GM23248 (cell line): Measurements from ENCODE around the gene JPT1. TPM values are rescaled to one million over a fixed set of nuclear protein-coding genes. Genes with fewer than 3 reads are reported as not detected.

Source experiments
- DNase-seq: peaks from one replicate; pipeline ENCODE4 v3.0.0-alpha.2; 2015
- H2AFZ ChIP-seq: fragments of 200-600 bp; sonication (generic); 2 replicates; pipeline ENCODE4 v1.6.1; 2016; ENCODE audit warnings: antibody characterized with exemption
- H3F3A ChIP-seq: fragments of 200-600 bp; sonication (generic); 2 replicates; pipeline ENCODE4 v1.6.1; 2016; ENCODE audit warnings: mild to moderate bottlenecking, antibody characterized with exemption, mixed run types; ENCODE audit not compliant: insufficient read depth
- H3K27ac ChIP-seq: fragments of 200-600 bp; sonication (generic); 2 replicates; pipeline ENCODE4 v1.5.1; 2016; ENCODE audit warnings: mild to moderate bottlenecking
- H3K27me3 ChIP-seq: fragments of 200-600 bp; sonication (generic); replicated peaks from 2 replicates; pipeline ENCODE4 v1.6.1; 2016; ENCODE audit warnings: mild to moderate bottlenecking; ENCODE audit not compliant: insufficient read depth
- H3K36me3 ChIP-seq: fragments of 200-600 bp; sonication (generic); 2 replicates; pipeline ENCODE4 v1.6.1; 2016; ENCODE audit warnings: low read depth, mild to moderate bottlenecking
- H3K4me1 ChIP-seq: fragments of 200-600 bp; sonication (generic); 2 replicates; pipeline ENCODE4 v1.6.1; 2016; ENCODE audit warnings: mild to moderate bottlenecking; ENCODE audit not compliant: insufficient read depth
- H3K4me2 ChIP-seq: fragments of 200-600 bp; sonication (generic); one replicate; pipeline ENCODE4 v1.6.1; 2016; ENCODE audit warnings: mild to moderate bottlenecking; ENCODE audit not compliant: unreplicated experiment
- H3K4me3 ChIP-seq: fragments of 200-600 bp; sonication (generic); 2 replicates; pipeline ENCODE4 v1.5.1; 2016; ENCODE audit warnings: mild to moderate bottlenecking
- H3K79me2 ChIP-seq: fragments of 200-600 bp; sonication (generic); 2 replicates; pipeline ENCODE4 v1.6.1; 2016; ENCODE audit warnings: mild to moderate bottlenecking; ENCODE audit not compliant: insufficient read depth
- H3K9ac ChIP-seq: fragments of 200-600 bp; sonication (generic); 2 replicates; pipeline ENCODE4 v1.6.1; 2016; ENCODE audit warnings: mild to moderate bottlenecking
- H3K9me2 ChIP-seq: fragments of 200-600 bp; sonication (generic); 2 replicates; pipeline ENCODE4 v1.6.1; 2016; ENCODE audit warnings: mixed run types, mild to moderate bottlenecking, moderate library complexity; ENCODE audit not compliant: insufficient read depth
- H3K9me3 ChIP-seq: fragments of 200-600 bp; sonication (generic); one replicate; pipeline ENCODE4 v1.6.1; 2017; ENCODE audit warnings: low read depth
- H4K20me1 ChIP-seq: fragments of 200-600 bp; sonication (generic); 2 replicates; pipeline ENCODE4 v1.6.0; 2016; ENCODE audit not compliant: insufficient read depth
- EZH2 ChIP-seq: fragments of 200-600 bp; sonication (generic); IDR thresholded peaks from 2 replicates; pipeline ENCODE4 v1.6.1; 2018; ENCODE audit warnings: antibody characterized with exemption, mild to moderate bottlenecking; ENCODE audit not compliant: insufficient read depth, poor library complexity, severe bottlenecking
- EZH2phosphoT487 ChIP-seq: fragments of 200-600 bp; sonication (generic); IDR thresholded peaks from 2 replicates; pipeline ENCODE4 v1.6.1; 2018; ENCODE audit warnings: antibody characterized with exemption, moderate library complexity, mild to moderate bottlenecking, low read depth; ENCODE audit not compliant: insufficient read depth
- WGBS, 2 experiments: methylation state at CpG; one replicate each; pipeline ENCODE4 v1.1.6; 2015 to 2017; ENCODE audit warnings: low lambda C conversion rate in 2 of 2, low coverage in 1 of 2; ENCODE audit errors: missing lambda C conversion rate in 2 of 2; 5-methylcytosine and 5-hydroxymethylcytosine counted together
- in situ Hi-C: fragments of 300-500 bp; cut with MboI; formaldehyde crosslinking; loops from 2 replicates; pipeline ENCODE4 v1.15.0; 2020
- polyA plus RNA-seq: library from polyadenylated mRNA; unstranded; fragments of >200 nt; fragmentation: Nextera tagmentation; extraction: Ambion mirVana; gene quantifications from 2 replicates; pipeline ENCODE4 v1.2.1, GENCODE V29; 2016
- total RNA-seq: library from RNA; depleted of rRNA; stranded (reverse); fragments of >200 nt; shearing (Covaris generic); gene quantifications from 2 replicates; pipeline ENCODE4 v1.2.3, GENCODE V29; 2014; rRNA removed

Gene JPT1
- 54.0 and 59.8 TPM in 2 replicates for total RNA-seq
- polyA plus RNA-seq = 199 TPM in 2 replicates

- H3K9me2 ChIP-seq = no peaks in the 10 kb centered on the region
- peaks cover 17% of the 10 kb centered on the region for H3F3A ChIP-seq
- H3K9ac ChIP-seq = peak within 1 kb of the TSS; percentile 85
- peaks cover 48% of the 10 kb centered on the region for H3K79me2 ChIP-seq
- peak within 1 kb of the TSS; percentile 83 for H2AFZ ChIP-seq
- H3K27ac ChIP-seq = peak within 1 kb of the TSS; percentile 59
- no peaks in the 10 kb centered on the region for H4K20me1 ChIP-seq
- peaks cover 13% of the 10 kb centered on the region; the same call in 1 of the 2 replicates for H3K4me1 ChIP-seq
- TF ChIP-seq EZH2 (no peak), EZH2phosphoT487 (no peak)
- H3K4me2 ChIP-seq = peak within 1 kb of the TSS; percentile 84
- in situ Hi-C loops = no loop called here
- H3K27me3 ChIP-seq = no peaks in the 10 kb centered on the region
- 1 to 3% methylated on average over 41 to 59 of the region's 67 CpGs for WGBS, 2 experiments
- H3K9me3 ChIP-seq = no peaks in the 10 kb centered on the region
- H3K4me3 ChIP-seq = peak within 1 kb of the TSS; percentile 93
- peak; percentile 99 for DNase-seq
- H3K36me3 ChIP-seq = no peaks in the 10 kb centered on the region
These were observed at the start of gene JPT1 for GRCh38 chr17:75154195-75155106. Gene JPT1, minus strand, starts transcription at chr17:75154512. Its CDS starts 115 bp downstream, at chr17:75154397.

GRCh38 chr17:75199886-75200618, 45.7 kb upstream of the JPT1 start:
- in situ Hi-C loops = no loop called here
- H3K27ac ChIP-seq = no peak overlapping the region
- no peak overlapping the region for H2AFZ ChIP-seq
- TF ChIP-seq EZH2 (no peak), EZH2phosphoT487 (no peak)
- no peaks in the 10 kb centered on the region for H3K4me1 ChIP-seq
- H4K20me1 ChIP-seq = no peaks in the 10 kb centered on the region
- no peaks in the 10 kb centered on the region for H3K36me3 ChIP-seq
- peaks cover 7% of the 10 kb centered on the region for H3F3A ChIP-seq
- no peak for DNase-seq
- no peaks in the 10 kb centered on the region for H3K9me2 ChIP-seq
- no peaks in the 10 kb centered on the region for H3K27me3 ChIP-seq
- no peaks in the 10 kb centered on the region for H3K79me2 ChIP-seq
- H3K9me3 ChIP-seq = no peaks in the 10 kb centered on the region
- no peak overlapping the region for H3K4me2 ChIP-seq
- no peak overlapping the region for H3K9ac ChIP-seq
- no peak overlapping the region for H3K4me3 ChIP-seq
- 80 to 82% methylated on average over 6 of the region's 6 CpGs for WGBS, 2 experiments

GRCh38 chr17:75194879-75195278, 40.6 kb upstream of the JPT1 start:
- no peak overlapping the region for H3K9ac ChIP-seq
- no peak overlapping the region for H3K27ac ChIP-seq
- peak; percentile 8 for DNase-seq
- no peak overlapping the region for H3K4me2 ChIP-seq
- no peaks in the 10 kb centered on the region for H3K9me2 ChIP-seq
- H3K4me3 ChIP-seq = no peak overlapping the region
- H3K79me2 ChIP-seq = no peaks in the 10 kb centered on the region
- no peaks in the 10 kb centered on the region for H4K20me1 ChIP-seq
- in situ Hi-C loops = no loop called here
- H3F3A ChIP-seq = no peaks in the 10 kb centered on the region
- H3K27me3 ChIP-seq = no peaks in the 10 kb centered on the region
- WGBS, 2 experiments = 72 to 82% methylated on average over 4 of the region's 5 CpGs
- no peaks in the 10 kb centered on the region for H3K4me1 ChIP-seq
- no peaks in the 10 kb centered on the region for H3K36me3 ChIP-seq
- H3K9me3 ChIP-seq = no peaks in the 10 kb centered on the region
- no peak for TF ChIP-seq EZH2
- no peak for TF ChIP-seq EZH2phosphoT487
- no peak overlapping the region for H2AFZ ChIP-seq

- WGBS, 2 experiments = 38 to 54% methylated on average over 4 of the region's 4 CpGs
- Histone ChIP-seq H3K4me2 (no peak overlapping the region), H3K79me2 (no peaks in the 10 kb centered on the region), H2AFZ (no peak overlapping the region; the same call in 1 of the 2 replicates), H3K9me2 (no peaks in the 10 kb centered on the region), H3K27ac (no peak overlapping the region), H3K9me3 (no peaks in the 10 kb centered on the region), H3K27me3 (no peaks in the 10 kb centered on the region), H3F3A (no peaks in the 10 kb centered on the region), H4K20me1 (no peaks in the 10 kb centered on the region), H3K4me1 (no peaks in the 10 kb centered on the region), H3K4me3 (no peak overlapping the region), H3K36me3 (no peaks in the 10 kb centered on the region), H3K9ac (no peak overlapping the region)
- no peak for TF ChIP-seq EZH2
- TF ChIP-seq EZH2phosphoT487 = no peak
- DNase-seq = peak; percentile 59
- in situ Hi-C loops = no loop called here
These were observed 37.3 kb upstream of the JPT1 start for GRCh38 chr17:75191584-75191983.
